Measurements from ENCODE around the gene TFAP2C.
"Not testable (repeated sequence)": the region's sequence is repeated elsewhere in the genome, so short reads cannot be mapped to it uniquely, and the experiment has no call there.

The TFAP2C gene

GRCh38 chr20:56610098-56610497 lies 19.0 kb upstream of the TFAP2C start:
- Histone ChIP-seq H3K4me2 (no peak overlapping the region), H3K9me3 (no peaks in the 10 kb centered on the region), H3K36me3 (no peaks in the 10 kb centered on the region), H3K9ac (no peak overlapping the region), H3K27ac (no peak overlapping the region), H3K27me3 (no peaks in the 10 kb centered on the region), H3K4me1 (peaks cover 10% of the 10 kb centered on the region; the same call in 1 of the 2 replicates), H3K4me3 (no peak overlapping the region), H4K20me1 (no peaks in the 10 kb centered on the region)
- TF ChIP-seq Cebpa-rat (IDR thresholded peaks at IDR 0.05) = no peak

GRCh38 chr20:56614196-56614595 lies 14.9 kb upstream of the TFAP2C start:
- no peak overlapping the region for H3K9ac ChIP-seq
- no peaks in the 10 kb centered on the region for H3K9me3 ChIP-seq
- no peaks in the 10 kb centered on the region for H4K20me1 ChIP-seq
- H3K36me3 ChIP-seq = no peaks in the 10 kb centered on the region
- H3K27me3 ChIP-seq = no peaks in the 10 kb centered on the region
- no peak for TF ChIP-seq Cebpa-rat (IDR thresholded peaks at IDR 0.05)
- H3K4me1 ChIP-seq = peaks cover 5% of the 10 kb centered on the region; the same call in 1 of the 2 replicates
- H3K27ac ChIP-seq = no peak overlapping the region
- no peak overlapping the region for H3K4me2 ChIP-seq
- H3K4me3 ChIP-seq = no peak overlapping the region

DNA sequence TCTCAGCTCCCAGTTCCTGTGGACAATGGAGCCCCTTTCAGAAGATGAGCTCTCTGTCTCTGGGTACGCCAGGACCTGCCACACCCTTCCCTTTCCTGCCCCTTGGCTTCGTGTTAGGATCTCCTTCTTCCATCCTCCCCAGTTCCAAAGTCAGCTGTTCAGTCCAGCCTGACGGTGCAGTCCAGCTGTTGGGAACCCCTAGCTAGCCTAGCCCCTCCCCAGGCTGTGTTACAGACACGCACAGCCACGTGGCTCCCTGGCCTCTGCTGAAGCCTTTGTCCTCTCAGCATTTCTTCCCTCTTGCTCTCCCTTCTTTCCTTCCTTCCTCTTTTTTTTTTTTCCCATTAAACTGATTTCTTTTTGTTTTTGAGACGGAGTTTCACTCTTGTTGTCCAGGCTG lies 12.4 kb upstream of the TFAP2C start:
- TF ChIP-seq Cebpa-rat (IDR thresholded peaks at IDR 0.05) = no peak
- Histone ChIP-seq H3K4me1 (peaks cover 5% of the 10 kb centered on the region; the same call in 1 of the 2 replicates), H4K20me1 (no peaks in the 10 kb centered on the region), H3K36me3 (no peaks in the 10 kb centered on the region), H3K9me3 (no peaks in the 10 kb centered on the region), H3K4me3 (no peak overlapping the region), H3K27me3 (no peaks in the 10 kb centered on the region), H3K9ac (no peak overlapping the region), H3K4me2 (0 out of 2 replicates have a peak overlapping the region, but pooled peaks have one; percentile 19), H3K27ac (no peak overlapping the region)

GRCh38 chr20:56617489-56617888 lies 11.6 kb upstream of the TFAP2C start:
- TF ChIP-seq Cebpa-rat (IDR thresholded peaks at IDR 0.05) = no peak

DNA sequence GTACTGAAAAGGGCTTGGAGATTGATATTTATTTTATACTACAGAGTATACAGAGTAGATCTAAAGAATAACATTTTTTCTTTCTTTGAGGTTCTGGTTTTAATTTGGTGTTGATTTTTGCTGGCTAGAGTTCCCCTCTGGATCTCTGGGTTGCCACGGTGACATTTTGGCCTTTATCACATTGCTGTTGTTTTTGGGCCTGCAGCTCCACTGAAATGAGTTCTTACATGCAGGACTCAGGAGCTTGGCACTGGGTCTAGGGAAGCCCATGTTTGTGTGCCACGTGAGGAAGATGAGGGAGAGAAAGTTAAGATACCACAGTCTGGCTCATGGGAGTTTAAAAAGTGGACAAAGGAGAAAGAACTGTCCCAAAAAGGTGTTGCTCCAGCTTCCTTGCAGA lies 7.4 kb upstream of the TFAP2C start:
- Histone ChIP-seq H3K36me3 (no peaks in the 10 kb centered on the region), H3K4me1 (peaks cover 3% of the 10 kb centered on the region; the same call in 1 of the 2 replicates), H3K4me2 (no peak overlapping the region), H3K27me3 (peaks cover 37% of the 10 kb centered on the region), H3K27ac (no peak overlapping the region), H3K9me3 (peaks cover 9% of the 10 kb centered on the region), H3K9ac (no peak overlapping the region), H3K4me3 (no peak overlapping the region), H4K20me1 (peaks cover 21% of the 10 kb centered on the region)
- no peak for TF ChIP-seq Cebpa-rat (IDR thresholded peaks at IDR 0.05)

More at GRCh38 chr20:56617489-56617888, 11.6 kb upstream of the TFAP2C start:
- Histone ChIP-seq H3K4me3 (no peak overlapping the region), H3K27ac (no peak overlapping the region), H4K20me1 (no peaks in the 10 kb centered on the region), H3K9ac (no peak overlapping the region), H3K36me3 (no peaks in the 10 kb centered on the region), H3K27me3 (no peaks in the 10 kb centered on the region), H3K9me3 (no peaks in the 10 kb centered on the region), H3K4me2 (no peak overlapping the region), H3K4me1 (peaks cover 5% of the 10 kb centered on the region; the same call in 1 of the 2 replicates)

- H3K4me2 ChIP-seq, H3K4me3 ChIP-seq, H3K4me1 ChIP-seq, H3K27ac ChIP-seq, H3K9ac ChIP-seq, H3K36me3 ChIP-seq: not testable (repeated sequence)
- peaks cover 43% of the 10 kb centered on the region for H4K20me1 ChIP-seq
- H3K27me3 ChIP-seq = peaks cover 59% of the 10 kb centered on the region
- peaks cover 17% of the 10 kb centered on the region for H3K9me3 ChIP-seq
These were observed 5.2 kb upstream of the TFAP2C start for GRCh38 chr20:56623930-56624329.

- Histone ChIP-seq H3K9me3 (peaks cover 28% of the 10 kb centered on the region), H3K9ac (no peak overlapping the region), H3K4me1 (peaks cover 18% of the 10 kb centered on the region), H3K4me2 (no peak overlapping the region), H3K27me3 (peaks cover 70% of the 10 kb centered on the region), H4K20me1 (peaks cover 54% of the 10 kb centered on the region), H3K27ac (no peak overlapping the region), H3K4me3 (no peak overlapping the region), H3K36me3 (no peaks in the 10 kb centered on the region)
- TF ChIP-seq Cebpa-rat (IDR thresholded peaks at IDR 0.05) = no peak
These were observed 4.1 kb upstream of the TFAP2C start for GRCh38 chr20:56624786-56625681.

DNA sequence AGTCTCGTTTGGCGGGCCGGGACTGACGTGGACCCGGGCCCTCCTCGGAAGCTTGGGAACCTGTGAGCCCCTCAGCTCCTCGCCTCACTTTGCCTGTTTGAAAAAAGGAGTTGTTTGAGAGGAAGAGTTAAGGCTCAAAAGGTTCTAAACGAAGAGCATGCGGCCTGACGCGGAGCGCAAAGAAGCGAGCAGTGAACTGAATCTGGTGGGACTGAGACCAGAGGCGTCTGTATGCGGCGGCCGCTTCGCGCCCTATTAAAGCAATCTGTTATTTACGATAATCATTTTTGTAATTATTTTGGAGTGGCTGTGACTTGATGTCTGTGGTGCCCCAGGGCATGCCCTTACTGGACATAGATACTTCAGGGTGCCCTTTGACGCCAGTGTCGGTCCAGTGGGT lies 3.3 kb upstream of the TFAP2C start:
- no peak overlapping the region for H3K4me2 ChIP-seq
- H3K36me3 ChIP-seq = no peaks in the 10 kb centered on the region
- H3K4me1 ChIP-seq = peaks cover 26% of the 10 kb centered on the region
- H3K4me3 ChIP-seq = no peak overlapping the region
- no peak overlapping the region for H3K27ac ChIP-seq
- peaks cover 62% of the 10 kb centered on the region for H4K20me1 ChIP-seq
- H3K9me3 ChIP-seq = peaks cover 36% of the 10 kb centered on the region
- peaks cover 78% of the 10 kb centered on the region for H3K27me3 ChIP-seq
- no peak for TF ChIP-seq Cebpa-rat (IDR thresholded peaks at IDR 0.05)
- H3K9ac ChIP-seq = no peak overlapping the region

GRCh38 chr20:56626367-56627121 lies 2.6 kb upstream of the TFAP2C start:
- peaks cover 42% of the 10 kb centered on the region for H3K9me3 ChIP-seq
- TF ChIP-seq Cebpa-rat (IDR thresholded peaks at IDR 0.05) = no peak
- H3K4me2 ChIP-seq = no peak overlapping the region
- H3K27me3 ChIP-seq = peaks cover 85% of the 10 kb centered on the region
- peaks cover 26% of the 10 kb centered on the region for H3K4me1 ChIP-seq
- no peak overlapping the region for H3K27ac ChIP-seq
- H3K9ac ChIP-seq = no peak overlapping the region
- H3K4me3 ChIP-seq = 0 out of 2 replicates have a peak overlapping the region, but pooled peaks have one; percentile 22
- peaks cover 69% of the 10 kb centered on the region for H4K20me1 ChIP-seq
- no peaks in the 10 kb centered on the region for H3K36me3 ChIP-seq

Measured in BLaER1 (cell line).